ENCODE measurements around the gene DAGLA.

Gene DAGLA, protein sequence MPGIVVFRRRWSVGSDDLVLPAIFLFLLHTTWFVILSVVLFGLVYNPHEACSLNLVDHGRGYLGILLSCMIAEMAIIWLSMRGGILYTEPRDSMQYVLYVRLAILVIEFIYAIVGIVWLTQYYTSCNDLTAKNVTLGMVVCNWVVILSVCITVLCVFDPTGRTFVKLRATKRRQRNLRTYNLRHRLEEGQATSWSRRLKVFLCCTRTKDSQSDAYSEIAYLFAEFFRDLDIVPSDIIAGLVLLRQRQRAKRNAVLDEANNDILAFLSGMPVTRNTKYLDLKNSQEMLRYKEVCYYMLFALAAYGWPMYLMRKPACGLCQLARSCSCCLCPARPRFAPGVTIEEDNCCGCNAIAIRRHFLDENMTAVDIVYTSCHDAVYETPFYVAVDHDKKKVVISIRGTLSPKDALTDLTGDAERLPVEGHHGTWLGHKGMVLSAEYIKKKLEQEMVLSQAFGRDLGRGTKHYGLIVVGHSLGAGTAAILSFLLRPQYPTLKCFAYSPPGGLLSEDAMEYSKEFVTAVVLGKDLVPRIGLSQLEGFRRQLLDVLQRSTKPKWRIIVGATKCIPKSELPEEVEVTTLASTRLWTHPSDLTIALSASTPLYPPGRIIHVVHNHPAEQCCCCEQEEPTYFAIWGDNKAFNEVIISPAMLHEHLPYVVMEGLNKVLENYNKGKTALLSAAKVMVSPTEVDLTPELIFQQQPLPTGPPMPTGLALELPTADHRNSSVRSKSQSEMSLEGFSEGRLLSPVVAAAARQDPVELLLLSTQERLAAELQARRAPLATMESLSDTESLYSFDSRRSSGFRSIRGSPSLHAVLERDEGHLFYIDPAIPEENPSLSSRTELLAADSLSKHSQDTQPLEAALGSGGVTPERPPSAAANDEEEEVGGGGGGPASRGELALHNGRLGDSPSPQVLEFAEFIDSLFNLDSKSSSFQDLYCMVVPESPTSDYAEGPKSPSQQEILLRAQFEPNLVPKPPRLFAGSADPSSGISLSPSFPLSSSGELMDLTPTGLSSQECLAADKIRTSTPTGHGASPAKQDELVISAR

DNA sequence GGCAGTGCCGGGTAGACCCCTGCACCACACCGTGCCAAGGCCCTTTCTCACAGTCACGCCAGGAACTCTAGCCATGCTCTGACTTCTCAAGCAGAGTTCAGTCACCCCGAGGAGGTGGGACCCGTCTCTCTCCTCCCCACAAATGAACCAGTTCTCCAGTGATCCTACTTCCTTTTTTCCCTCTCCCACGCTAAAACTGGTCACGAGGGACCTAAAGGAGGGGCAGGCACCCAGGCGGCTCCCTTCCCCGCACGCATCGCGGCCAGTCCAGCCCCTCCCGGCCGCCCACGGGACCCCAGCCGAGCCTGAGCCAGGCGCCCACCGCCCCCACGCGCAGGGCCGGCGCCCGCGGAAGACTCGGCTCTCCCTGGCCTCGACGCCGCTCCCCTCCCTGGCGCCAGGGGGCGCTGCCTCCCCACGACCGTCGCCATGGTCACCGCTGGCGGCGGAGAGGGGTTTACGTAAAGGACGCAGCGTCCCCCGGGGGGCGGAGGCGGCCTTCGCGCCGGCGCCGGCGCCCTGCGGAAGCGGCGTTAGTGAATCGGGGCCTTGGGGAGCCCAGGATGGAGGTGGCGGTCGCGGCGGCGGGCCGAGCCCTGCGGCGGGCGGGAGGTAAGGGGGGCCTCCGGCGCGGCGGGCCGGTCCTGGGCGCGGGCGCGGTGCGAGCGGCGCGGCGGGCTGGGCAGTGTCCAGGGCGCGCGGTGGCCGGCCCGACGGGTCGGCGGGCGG is at the start of gene DAGLA:
Gene DAGLA, plus strand, starts transcription at position 499 of the 729 bp plus-strand sequence. CDS start 39,765 bp downstream, outside the sequence.
- TF ChIP-seq FOXK2 (IDR thresholded peaks at IDR 0.05) (no peak), FOXM1 (IDR thresholded peaks at IDR 0.05; ENCODE audit: borderline replicate concordance) (peak; percentile 64; the same call in 1 of the 2 replicates), TARDBP (IDR thresholded peaks at IDR 0.05) (peak; percentile 80)
- peak; percentile 94 for DNase-seq (ENCODE audit: extremely low spot score)
- CTCF ChIA-PET, result no interaction called here
- POLR2A ChIA-PET, result no interaction called here

DNA sequence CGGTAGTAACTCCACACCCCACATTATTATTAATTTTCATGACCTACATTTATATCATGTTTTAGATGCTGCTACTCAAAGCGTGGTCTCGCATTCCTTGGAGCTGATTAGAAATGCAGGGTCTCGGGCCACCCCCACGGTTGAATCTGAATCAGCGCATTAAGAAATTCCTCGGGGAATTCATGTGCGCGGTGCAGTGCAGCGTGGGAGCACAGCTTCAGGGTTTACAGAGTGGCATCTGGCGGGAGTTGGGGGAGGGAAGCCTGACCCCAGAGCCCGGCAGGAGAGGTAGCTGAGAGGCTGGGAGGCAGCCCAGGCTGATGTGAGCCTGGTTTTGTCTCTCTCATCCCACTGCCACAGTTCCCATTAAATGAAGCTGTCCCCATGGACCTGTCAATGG is 48.1 kb upstream of the DAGLA start:
- TF ChIP-seq ARNT (IDR thresholded peaks at IDR 0.05) (no peak), ZNF384 (IDR thresholded peaks at IDR 0.05) (no peak), ELF4 (IDR thresholded peaks at IDR 0.05) (no peak), FOXK2 (IDR thresholded peaks at IDR 0.05) (no peak), CTBP1 (IDR thresholded peaks at IDR 0.05; ENCODE audit: borderline replicate concordance) (no peak), FOXM1 (IDR thresholded peaks at IDR 0.05; ENCODE audit: borderline replicate concordance) (no peak), HDGF (IDR thresholded peaks at IDR 0.05; ENCODE audit: borderline replicate concordance) (no peak), LEF1 (IDR thresholded peaks at IDR 0.05; ENCODE audit: borderline replicate concordance) (no peak), SUZ12 (IDR thresholded peaks at IDR 0.05) (no peak), BHLHE40 (IDR thresholded peaks at IDR 0.05; ENCODE audit: borderline replicate concordance) (no peak), TARDBP (IDR thresholded peaks at IDR 0.05) (no peak), SP1 (IDR thresholded peaks at IDR 0.05) (no peak), NFRKB (IDR thresholded peaks at IDR 0.05) (no peak), L3MBTL2 (conservative IDR thresholded peaks at IDR 0.05) (no peak), FOXA1 (IDR thresholded peaks at IDR 0.05) (no peak)
- TF ChIP-seq, protein P1, sequence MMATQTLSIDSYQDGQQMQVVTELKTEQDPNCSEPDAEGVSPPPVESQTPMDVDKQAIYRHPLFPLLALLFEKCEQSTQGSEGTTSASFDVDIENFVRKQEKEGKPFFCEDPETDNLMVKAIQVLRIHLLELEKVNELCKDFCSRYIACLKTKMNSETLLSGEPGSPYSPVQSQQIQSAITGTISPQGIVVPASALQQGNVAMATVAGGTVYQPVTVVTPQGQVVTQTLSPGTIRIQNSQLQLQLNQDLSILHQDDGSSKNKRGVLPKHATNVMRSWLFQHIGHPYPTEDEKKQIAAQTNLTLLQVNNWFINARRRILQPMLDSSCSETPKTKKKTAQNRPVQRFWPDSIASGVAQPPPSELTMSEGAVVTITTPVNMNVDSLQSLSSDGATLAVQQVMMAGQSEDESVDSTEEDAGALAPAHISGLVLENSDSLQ (IDR thresholded peaks at IDR 0.05), result no peak
- no peak for DNase-seq (ENCODE audit: extremely low spot score)
- POLR2A ChIA-PET, result no interaction called here
- CTCF ChIA-PET, result no interaction called here

GRCh38 chr11:61635304-61635703 is 44.9 kb upstream of the DAGLA start:
- no peak for TF ChIP-seq ZNF384 (IDR thresholded peaks at IDR 0.05)
- TF ChIP-seq NFRKB (IDR thresholded peaks at IDR 0.05), result no peak
- no peak for TF ChIP-seq HDGF (IDR thresholded peaks at IDR 0.05; ENCODE audit: borderline replicate concordance)
- no peak for TF ChIP-seq L3MBTL2 (conservative IDR thresholded peaks at IDR 0.05)
- no peak for TF ChIP-seq ARNT (IDR thresholded peaks at IDR 0.05)
- TF ChIP-seq BHLHE40 (IDR thresholded peaks at IDR 0.05; ENCODE audit: borderline replicate concordance), result no peak
- no peak for TF ChIP-seq FOXK2 (IDR thresholded peaks at IDR 0.05)
- TF ChIP-seq, protein P1 (IDR thresholded peaks at IDR 0.05), result no peak
- ChIA-PET POLR2A (no interaction called here), CTCF (interaction anchor here (0.6 kb wide), 1 partner anchor 128 kb away, joined by 6 read pairs; no protein-coding TSS in a partner anchor)
- DNase-seq (ENCODE audit: extremely low spot score), result no peak

GRCh38 chr11:61635787-61636186 is 44.4 kb upstream of the DAGLA start:
- POLR2A ChIA-PET, result no interaction called here
- TF ChIP-seq, protein P1 (IDR thresholded peaks at IDR 0.05), result no peak
- no peak for TF ChIP-seq SP1 (IDR thresholded peaks at IDR 0.05)
- TF ChIP-seq L3MBTL2 (conservative IDR thresholded peaks at IDR 0.05), result no peak
- no peak for TF ChIP-seq NFRKB (IDR thresholded peaks at IDR 0.05)
- no peak for TF ChIP-seq FOXK2 (IDR thresholded peaks at IDR 0.05)
- no peak for TF ChIP-seq ARNT (IDR thresholded peaks at IDR 0.05)
- TF ChIP-seq CTBP1 (IDR thresholded peaks at IDR 0.05; ENCODE audit: borderline replicate concordance), result no peak
- no peak for TF ChIP-seq TARDBP (IDR thresholded peaks at IDR 0.05)
- no peak for TF ChIP-seq FOXM1 (IDR thresholded peaks at IDR 0.05; ENCODE audit: borderline replicate concordance)
- no peak for TF ChIP-seq ZNF384 (IDR thresholded peaks at IDR 0.05)
- no peak for TF ChIP-seq SUZ12 (IDR thresholded peaks at IDR 0.05)
- TF ChIP-seq FOXA1 (IDR thresholded peaks at IDR 0.05), result no peak
- no peak for TF ChIP-seq BHLHE40 (IDR thresholded peaks at IDR 0.05; ENCODE audit: borderline replicate concordance)
- no peak for TF ChIP-seq LEF1 (IDR thresholded peaks at IDR 0.05; ENCODE audit: borderline replicate concordance)
- CTCF ChIA-PET, result interaction anchor here (0.7 kb wide), 1 partner anchor 304 kb away, joined by 3 read pairs; no protein-coding TSS in a partner anchor
- no peak for DNase-seq (ENCODE audit: extremely low spot score)

DNA sequence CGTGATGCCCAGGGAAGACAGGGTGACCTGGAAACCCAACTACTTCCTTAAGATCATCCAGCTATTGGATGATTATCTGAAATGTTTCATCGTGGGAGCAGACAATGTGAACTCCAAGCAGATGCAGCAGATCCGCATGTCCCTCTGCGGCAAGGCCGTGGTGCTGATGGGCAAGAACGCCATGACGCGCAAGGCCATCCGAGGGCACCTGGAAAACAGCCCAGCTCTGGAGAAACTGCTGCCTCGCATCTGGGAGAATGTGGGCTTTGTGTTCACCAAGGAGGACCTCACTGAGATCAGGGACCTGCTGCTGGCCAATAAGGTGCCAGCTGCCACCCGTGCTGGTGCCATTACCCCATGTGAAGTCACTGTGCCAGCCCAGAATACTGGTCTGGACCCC is 43.5 kb upstream of the DAGLA start:
- DNase-seq (ENCODE audit: extremely low spot score), result no peak
- TF ChIP-seq HDGF (IDR thresholded peaks at IDR 0.05; ENCODE audit: borderline replicate concordance), result no peak
- TF ChIP-seq LEF1 (IDR thresholded peaks at IDR 0.05; ENCODE audit: borderline replicate concordance), result no peak
- no peak for TF ChIP-seq FOXM1 (IDR thresholded peaks at IDR 0.05; ENCODE audit: borderline replicate concordance)
- TF ChIP-seq BHLHE40 (IDR thresholded peaks at IDR 0.05; ENCODE audit: borderline replicate concordance), result no peak
- TF ChIP-seq FOXA1 (IDR thresholded peaks at IDR 0.05), result no peak
- ChIA-PET POLR2A (no interaction called here), CTCF (interaction anchor here (0.6 to 1.2 kb wide), 2 partner anchors 119 to 301 kb away, joined by 3 read pairs; no protein-coding TSS in a partner anchor)
